HG03442 (cell line): Measurements from ENCODE around the gene SMARCAL1.

Source experiments
- ATAC-seq: cut with Tn5 transposase; IDR thresholded peaks from one replicate; pipeline ENCODE4 v1.9.1; 2021; ENCODE audit warnings: mild to moderate bottlenecking, moderate library complexity; ENCODE audit not compliant: unreplicated experiment

Gene SMARCAL1

GRCh38 chr2:216473187-216473586 lies 60.9 kb downstream of the SMARCAL1 start:
- no peak for ATAC-seq

- peak; percentile 81 for ATAC-seq
Observed at GRCh38 chr2:216474925-216475670, 62.8 kb downstream of the SMARCAL1 start.

GRCh38 chr2:216475767-216476166 lies 63.5 kb downstream of the SMARCAL1 start:
- no peak for ATAC-seq

GRCh38 chr2:216477283-216478035 lies 65.2 kb downstream of the SMARCAL1 start:
- no peak for ATAC-seq

- ATAC-seq, result no peak
Observed at GRCh38 chr2:216478151-216478550, 65.9 kb downstream of the SMARCAL1 start.

GRCh38 chr2:216478791-216479190 lies 66.5 kb downstream of the SMARCAL1 start:
- no peak for ATAC-seq

- no peak for ATAC-seq
Observed at GRCh38 chr2:216480221-216480620, 67.9 kb downstream of the SMARCAL1 start.

- ATAC-seq, result no peak
Observed at GRCh38 chr2:216482640-216483039, 70.4 kb downstream of the SMARCAL1 start.

- ATAC-seq, result no peak
Observed at GRCh38 chr2:216485237-216485636, 73.0 kb downstream of the SMARCAL1 start.

- ATAC-seq, result no peak
Observed at GRCh38 chr2:216485745-216486144, 73.5 kb downstream of the SMARCAL1 start.

- no peak for ATAC-seq
Observed at GRCh38 chr2:216486271-216486670, 74.0 kb downstream of the SMARCAL1 start.

GRCh38 chr2:216486708-216487107 lies 74.4 kb downstream of the SMARCAL1 start:
- ATAC-seq, result no peak

GRCh38 chr2:216490061-216490460 lies 77.8 kb downstream of the SMARCAL1 start:
- ATAC-seq, result no peak

GRCh38 chr2:216491793-216492596 lies 79.7 kb downstream of the SMARCAL1 start:
- ATAC-seq, result peak; percentile 73

GRCh38 chr2:216492597-216493333 lies 80.5 kb downstream of the SMARCAL1 start:
- no peak for ATAC-seq

- ATAC-seq, result no peak
Observed at GRCh38 chr2:216493334-216493685, 81.0 kb downstream of the SMARCAL1 start.

GRCh38 chr2:216495656-216496055 lies 83.4 kb downstream of the SMARCAL1 start:
- no peak for ATAC-seq

GRCh38 chr2:216497382-216498069 lies 85.2 kb downstream of the SMARCAL1 start:
- no peak for ATAC-seq

- no peak for ATAC-seq
Observed at GRCh38 chr2:216498070-216498378, 85.7 kb downstream of the SMARCAL1 start.
